Muscle of back (tissue), 13 donors: ENCODE data around the gene VAV1. TPM values are rescaled to one million over a fixed set of nuclear protein-coding genes. Genes with fewer than 3 reads are reported as not detected.

Source experiments
- DNase-seq, 3 donors: peaks; one replicate each; pipeline versions ENCODE4 v3.0.0 to v3.0.0-alpha.2; 2013
- long read RNA-seq, 9 donors: transcript quantifications; one replicate each; lab custom pipeline, GENCODE V29; 2026
- polyA plus RNA-seq, 10 donors: library from polyadenylated mRNA; unstranded; fragments of 120-200 nt; gene quantifications; one replicate each; pipeline ENCODE4 v1.2.1, GENCODE V29; 2013; ENCODE audit not compliant: insufficient read length in 10 of 10

VAV1 gene, protein sequence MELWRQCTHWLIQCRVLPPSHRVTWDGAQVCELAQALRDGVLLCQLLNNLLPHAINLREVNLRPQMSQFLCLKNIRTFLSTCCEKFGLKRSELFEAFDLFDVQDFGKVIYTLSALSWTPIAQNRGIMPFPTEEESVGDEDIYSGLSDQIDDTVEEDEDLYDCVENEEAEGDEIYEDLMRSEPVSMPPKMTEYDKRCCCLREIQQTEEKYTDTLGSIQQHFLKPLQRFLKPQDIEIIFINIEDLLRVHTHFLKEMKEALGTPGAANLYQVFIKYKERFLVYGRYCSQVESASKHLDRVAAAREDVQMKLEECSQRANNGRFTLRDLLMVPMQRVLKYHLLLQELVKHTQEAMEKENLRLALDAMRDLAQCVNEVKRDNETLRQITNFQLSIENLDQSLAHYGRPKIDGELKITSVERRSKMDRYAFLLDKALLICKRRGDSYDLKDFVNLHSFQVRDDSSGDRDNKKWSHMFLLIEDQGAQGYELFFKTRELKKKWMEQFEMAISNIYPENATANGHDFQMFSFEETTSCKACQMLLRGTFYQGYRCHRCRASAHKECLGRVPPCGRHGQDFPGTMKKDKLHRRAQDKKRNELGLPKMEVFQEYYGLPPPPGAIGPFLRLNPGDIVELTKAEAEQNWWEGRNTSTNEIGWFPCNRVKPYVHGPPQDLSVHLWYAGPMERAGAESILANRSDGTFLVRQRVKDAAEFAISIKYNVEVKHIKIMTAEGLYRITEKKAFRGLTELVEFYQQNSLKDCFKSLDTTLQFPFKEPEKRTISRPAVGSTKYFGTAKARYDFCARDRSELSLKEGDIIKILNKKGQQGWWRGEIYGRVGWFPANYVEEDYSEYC
- polyA plus RNA-seq: 1 to 10 TPM; 1.6 to 4.8 (median 2.5) TPM
- long read RNA-seq, donor 1: 0 reads
- long read RNA-seq, donor 2: 0 reads
- long read RNA-seq, donor 3: 0 reads
- long read RNA-seq, donor 4: 0 reads
- long read RNA-seq, donor 5: 0 reads
- long read RNA-seq, donor 6: 0 reads
- long read RNA-seq, donor 7: 0 reads
- long read RNA-seq, donor 8: 0 reads
- long read RNA-seq, donor 9: 0 reads

GRCh38 chr19:6772028-6772865 lies at the start of gene VAV1:
TSS of gene VAV1 (plus strand) at chr19:6772708. CDS start at chr19:6772808, 100 bp downstream.
- DNase-seq: peak in 1 of 3 donors; percentile 45

DNA sequence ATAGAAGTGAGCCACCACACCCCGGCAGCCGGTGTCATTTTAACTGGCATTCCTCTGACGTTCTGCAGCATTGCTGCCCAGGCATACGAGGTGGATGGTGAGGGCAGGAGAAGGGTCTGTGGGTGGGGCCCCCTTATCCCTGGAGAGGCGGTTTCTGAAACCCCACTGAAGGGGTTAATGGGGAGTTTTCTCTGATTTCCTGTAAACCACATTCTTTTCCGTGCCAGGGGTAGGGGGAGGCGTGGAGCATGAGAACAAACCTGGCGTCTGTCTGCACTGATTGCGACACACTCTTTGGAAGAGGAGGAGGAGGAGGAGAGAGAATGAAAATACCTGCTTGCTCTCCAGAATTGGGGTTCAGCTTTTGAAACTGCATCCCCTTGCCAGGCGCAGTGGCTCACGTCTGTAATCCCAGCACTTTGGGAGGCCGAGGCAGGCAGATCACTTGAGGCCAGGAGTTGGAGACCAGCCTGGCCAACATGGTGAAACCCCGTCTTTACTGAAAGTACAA lies 49.3 kb upstream of the VAV1 start:
- peak in 1 of 3 donors; percentile 55 for DNase-seq

GRCh38 chr19:6723738-6724137 lies 48.8 kb upstream of the VAV1 start:
- no peak for DNase-seq

DNA sequence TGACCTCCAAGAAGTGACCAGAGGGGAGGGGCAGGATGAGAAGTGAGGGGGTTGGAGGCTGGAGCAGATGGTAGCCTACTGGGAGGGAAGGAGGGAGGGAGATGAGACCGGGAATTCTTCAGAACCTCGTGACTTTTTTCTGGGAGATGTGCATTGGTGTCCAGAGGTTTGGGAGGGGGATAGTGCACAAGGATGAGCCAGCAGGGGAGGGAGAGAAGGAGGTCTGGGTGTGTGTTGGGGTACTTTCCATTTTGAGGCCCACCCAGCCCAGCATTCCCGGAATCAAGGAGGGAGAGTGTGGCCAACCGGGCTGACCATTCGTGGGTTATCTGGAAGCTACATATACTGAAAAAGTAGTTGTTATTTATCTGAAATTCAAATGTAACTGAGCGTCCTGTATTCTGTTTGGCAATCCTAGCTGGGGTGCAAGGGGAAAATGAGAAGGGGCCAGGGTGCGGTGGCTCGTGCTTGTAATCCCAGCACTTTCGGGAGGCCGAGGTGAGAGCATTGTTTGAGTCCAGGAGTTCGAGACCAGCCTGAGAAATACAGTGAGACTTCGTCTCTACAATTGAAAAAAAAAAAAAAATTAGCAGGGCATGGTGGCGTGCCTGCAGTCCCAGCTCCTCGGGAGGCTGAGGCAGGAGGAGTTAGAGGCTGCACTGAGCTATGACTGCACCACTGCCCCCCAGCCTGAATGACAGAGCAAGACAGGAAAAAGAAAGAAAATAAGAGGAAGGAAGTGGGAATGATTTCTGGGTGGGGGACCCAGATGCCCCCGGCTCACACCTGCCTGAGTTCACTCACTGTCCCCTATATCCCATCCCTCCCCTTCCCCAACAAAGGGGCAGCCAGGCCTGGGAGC lies 47.6 kb upstream of the VAV1 start:
- DNase-seq: no peak

GRCh38 chr19:6725513-6726231 lies 46.8 kb upstream of the VAV1 start:
- DNase-seq: no peak

GRCh38 chr19:6728346-6728745 lies 44.2 kb upstream of the VAV1 start:
- peak in 1 of 3 donors; percentile 43 for DNase-seq

GRCh38 chr19:6729573-6730152 lies 42.8 kb upstream of the VAV1 start:
- no peak for DNase-seq

- no peak for DNase-seq
Measured at GRCh38 chr19:6730153-6730804, 42.2 kb upstream of the VAV1 start.

DNA sequence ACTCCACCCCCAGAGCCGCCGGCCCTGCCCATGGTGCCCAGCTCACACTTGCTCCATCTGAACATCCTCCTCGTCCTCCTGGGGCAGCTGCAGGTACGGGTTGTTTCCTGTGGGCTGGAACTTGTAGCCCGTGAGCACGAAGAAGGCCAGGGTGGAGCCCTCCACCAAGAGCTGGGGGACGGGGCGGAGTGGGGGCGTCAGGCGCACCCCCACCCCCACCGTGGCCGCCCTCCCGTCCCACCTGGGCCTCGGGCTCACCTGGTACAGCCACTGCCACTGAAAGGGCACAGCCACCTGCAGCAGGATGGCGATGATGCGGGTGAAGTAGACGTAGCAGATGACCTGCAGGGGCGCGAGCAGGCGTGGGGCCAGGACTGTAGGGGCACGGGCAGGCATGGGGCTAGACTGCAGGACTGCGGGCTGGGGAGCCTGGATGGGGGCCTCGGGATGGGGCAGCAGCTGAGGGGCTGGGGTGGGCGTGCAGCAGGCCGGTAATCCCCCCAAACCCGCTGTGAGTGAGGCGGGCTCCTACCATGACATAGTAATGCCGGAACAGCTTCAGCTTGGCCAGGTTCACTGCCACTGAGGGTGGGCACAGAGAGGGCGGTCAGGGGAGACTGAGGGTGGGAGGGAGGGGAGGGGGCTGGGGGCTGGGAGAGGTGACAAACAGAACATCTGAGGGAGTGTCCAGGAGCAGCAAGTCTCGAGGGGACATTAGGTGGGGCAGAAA lies 41.4 kb upstream of the VAV1 start:
- no peak for DNase-seq

DNA sequence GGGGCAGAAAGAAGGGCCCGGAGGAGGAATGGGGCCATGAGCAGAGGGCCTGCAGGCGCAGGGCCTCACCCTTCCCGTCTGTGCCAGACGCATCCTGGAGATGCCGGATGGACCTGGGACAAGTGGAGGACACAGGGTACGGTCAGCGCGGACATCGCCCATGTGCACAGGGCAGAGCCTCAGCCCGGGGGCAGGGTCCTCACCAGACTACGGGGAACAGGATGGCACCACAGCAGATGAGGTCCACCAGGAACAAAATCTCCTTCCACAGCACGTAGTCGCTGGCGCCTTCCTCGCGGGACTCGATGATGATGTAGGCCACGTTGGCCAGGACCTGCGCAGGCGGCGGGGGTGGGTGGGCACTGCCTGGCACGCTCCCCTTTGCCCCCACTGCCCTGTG lies 40.7 kb upstream of the VAV1 start:
- DNase-seq: no peak

DNA sequence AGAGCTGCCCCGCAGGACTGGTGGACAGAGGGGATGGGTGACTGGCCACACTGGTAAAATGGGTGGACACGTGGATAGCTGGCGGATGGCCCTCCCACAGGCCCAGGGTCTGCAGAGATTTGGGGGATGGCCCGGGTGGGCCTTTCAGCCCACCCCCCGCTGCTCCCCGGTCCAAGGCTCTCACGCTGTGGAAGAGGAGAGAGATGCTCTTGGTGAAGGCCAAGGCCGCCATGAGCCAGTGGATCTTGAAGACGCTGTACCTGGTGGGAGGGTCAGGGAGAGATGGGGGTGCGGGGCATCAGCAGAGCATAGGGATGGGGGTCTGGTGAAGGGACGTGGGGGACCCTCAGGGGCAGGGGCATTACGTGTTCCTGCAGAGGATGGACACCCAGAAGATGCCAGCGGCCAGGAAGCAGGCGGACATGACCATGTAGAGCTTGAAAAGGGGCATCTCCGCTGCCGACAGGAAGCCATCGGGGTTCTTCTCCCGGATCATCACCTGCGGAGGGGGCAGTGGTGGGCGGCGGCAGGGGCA lies 39.6 kb upstream of the VAV1 start:
- no peak for DNase-seq

DNA sequence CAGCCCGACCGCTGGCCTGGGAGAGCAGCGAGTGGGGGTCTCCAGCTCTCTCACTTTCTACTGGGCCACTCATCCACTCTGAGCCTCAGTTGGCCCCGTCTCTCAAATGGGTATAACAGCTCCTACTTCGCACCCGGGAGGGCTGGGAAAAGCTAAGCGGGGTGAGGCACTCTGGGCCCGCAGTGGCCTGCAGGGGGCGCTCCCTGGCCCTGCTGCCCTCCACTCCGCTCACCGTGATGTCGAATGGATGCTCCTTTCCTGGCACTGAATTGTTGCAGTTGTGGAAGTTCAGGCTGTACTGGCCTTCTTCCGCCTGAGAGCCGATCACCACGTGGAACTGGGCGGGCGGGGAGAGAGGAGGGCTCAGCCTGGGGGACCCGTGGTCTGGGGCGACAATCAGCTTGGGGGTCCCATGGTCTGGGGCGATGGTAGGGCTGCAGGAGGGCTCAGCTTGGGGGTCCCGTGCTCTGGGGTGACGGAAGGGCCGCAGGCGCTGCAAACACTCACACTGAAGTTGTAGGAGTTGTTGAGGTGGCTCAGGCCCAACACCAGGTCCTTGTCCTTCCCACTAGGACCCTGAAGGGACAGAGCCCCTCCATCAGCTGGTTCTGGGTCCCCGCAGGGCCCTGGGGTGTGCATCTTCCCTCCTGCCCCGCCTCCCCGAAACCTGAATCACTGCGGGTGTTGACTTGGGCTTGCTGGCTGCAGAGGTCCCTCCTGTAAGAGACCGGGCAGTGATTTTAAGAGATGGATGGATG lies 39.0 kb upstream of the VAV1 start:
- no peak for DNase-seq

- no peak for DNase-seq
Measured at GRCh38 chr19:6734096-6734696, 38.3 kb upstream of the VAV1 start.

DNA sequence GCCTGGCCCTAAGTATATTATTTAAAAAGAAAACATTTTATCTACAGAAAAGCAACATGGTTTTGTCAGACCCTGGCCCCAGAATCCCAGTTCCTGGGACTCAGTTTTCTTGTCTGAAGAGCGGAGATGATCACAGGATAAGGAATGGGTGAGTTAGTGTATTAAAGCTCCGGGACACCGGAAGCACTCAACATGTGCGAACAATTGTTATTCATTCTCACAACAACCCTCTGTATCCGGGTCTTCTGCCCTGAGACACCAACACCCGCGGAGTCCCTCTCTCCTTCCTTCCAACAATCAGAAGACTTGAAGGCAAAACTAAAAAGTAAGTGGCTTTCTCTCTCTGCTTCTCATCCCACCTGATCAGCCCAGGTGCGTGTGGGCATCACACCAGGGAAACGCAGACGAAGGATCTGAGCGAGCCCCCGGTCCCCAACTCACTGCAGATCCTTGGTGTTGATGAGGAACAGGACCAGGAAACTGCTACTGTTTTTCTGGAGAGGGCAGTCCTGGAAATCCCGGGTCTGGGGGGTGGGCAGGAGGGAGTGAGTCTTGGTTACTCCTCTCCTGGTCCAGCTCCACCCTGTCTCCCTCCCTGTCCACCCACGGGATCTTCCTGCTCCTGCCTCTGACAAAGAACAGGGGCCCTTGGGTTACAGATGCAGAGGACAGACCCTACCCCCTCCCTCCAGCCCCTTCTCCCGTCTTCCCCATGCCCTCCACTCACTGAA lies 37.2 kb upstream of the VAV1 start:
- DNase-seq: no peak

DNA sequence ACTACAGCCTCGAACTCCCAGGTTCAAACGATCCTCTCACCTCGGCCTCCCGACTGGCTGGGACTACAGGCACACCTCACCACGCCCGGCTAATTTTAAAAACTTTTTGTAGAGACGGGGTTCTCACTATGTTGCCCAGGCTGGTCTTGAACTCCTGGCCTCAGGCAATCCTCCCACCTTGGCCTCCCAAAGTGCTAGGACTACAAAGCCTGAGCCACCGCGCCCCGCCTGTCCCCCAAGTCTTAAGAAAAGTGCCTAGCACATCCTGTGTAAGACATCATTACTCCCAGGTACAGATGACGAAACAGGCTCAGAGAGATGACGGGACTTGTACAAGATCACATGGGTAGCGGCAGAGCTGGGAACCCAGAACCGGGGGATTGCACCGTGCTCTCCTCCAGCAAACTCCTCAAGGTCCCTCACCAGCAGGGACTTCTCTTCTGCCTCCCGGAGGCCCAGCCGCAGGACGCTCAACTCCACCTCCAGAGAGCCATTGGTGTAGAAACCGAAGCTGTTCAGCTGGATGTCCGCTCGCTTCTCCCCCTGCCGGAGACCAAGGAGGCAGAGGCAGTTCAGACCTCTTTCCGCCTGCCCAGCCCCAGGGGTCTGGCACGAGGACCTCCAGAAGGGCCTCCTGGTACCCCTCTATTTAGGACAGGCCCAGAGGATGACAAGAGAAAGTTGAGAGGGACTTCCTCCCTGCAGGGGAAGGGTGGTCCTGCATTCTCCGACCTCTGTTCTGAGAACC lies 36.2 kb upstream of the VAV1 start:
- peak; percentile 77 to 91 (median 80) for DNase-seq
